Pulmonary artery endothelial cell (primary cell): ENCODE data around the gene TTBK1. TPM values are rescaled to one million over a fixed set of nuclear protein-coding genes. Genes with fewer than 3 reads are reported as not detected.

Experiments
- DNase-seq: peaks from one replicate; pipeline ENCODE4 v3.0.0-alpha.2; 2011; ENCODE audit warnings: low read depth, low spot score
- total RNA-seq: library from RNA; depleted of rRNA; stranded (reverse); fragments of >200 nt; gene quantifications from 2 replicates; pipeline ENCODE4 v1.2.3, GENCODE V29; 2014

TTBK1 gene
- total RNA-seq, 1 donor from 2014 or later, result under 0.01 TPM

DNA sequence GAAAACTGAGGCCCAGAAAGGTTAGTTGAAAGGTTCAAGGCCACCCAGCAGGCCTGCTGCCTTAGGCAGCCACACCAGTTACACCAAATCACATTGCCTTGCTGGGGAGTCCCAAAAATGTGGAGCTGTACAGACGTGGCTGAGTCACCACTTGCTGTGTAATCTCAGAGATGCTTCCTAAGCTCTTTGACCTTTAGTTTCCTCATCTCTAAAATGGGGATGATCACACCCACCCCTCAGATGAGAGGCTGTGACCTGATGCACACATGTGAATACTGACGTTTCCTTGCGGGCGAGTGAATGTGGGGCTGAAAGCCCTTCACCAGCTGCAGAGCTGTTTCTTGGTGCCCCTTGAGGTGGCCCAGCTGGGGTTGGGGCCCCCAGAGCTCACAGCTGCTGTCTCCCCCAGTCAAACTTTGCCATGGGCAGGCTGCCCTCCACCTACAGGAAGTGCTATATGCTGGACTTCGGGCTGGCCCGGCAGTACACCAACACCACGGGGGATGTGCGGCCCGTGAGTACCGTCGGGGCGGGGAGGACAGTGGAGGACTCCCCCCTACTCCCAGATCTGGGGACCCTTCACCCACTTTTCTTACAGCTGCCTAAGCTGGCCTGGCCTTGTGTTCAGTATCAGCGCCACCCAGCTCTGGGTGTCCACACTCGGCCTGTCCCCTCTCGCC, 11.0 kb downstream of the TTBK1 start:
- DNase-seq, result no peak

- DNase-seq, result no peak
Observed at GRCh38 chr6:43254846-43255245, 11.6 kb downstream of the TTBK1 start.

GRCh38 chr6:43255408-43256054, 12.2 kb downstream of the TTBK1 start:
- DNase-seq, result no peak

- no peak for DNase-seq
Observed at GRCh38 chr6:43256670-43257366, 13.5 kb downstream of the TTBK1 start.

- DNase-seq, result no peak
Observed at GRCh38 chr6:43257367-43258145, 14.3 kb downstream of the TTBK1 start.

- DNase-seq, result no peak
Observed at GRCh38 chr6:43258180-43258579, 14.9 kb downstream of the TTBK1 start.

DNA sequence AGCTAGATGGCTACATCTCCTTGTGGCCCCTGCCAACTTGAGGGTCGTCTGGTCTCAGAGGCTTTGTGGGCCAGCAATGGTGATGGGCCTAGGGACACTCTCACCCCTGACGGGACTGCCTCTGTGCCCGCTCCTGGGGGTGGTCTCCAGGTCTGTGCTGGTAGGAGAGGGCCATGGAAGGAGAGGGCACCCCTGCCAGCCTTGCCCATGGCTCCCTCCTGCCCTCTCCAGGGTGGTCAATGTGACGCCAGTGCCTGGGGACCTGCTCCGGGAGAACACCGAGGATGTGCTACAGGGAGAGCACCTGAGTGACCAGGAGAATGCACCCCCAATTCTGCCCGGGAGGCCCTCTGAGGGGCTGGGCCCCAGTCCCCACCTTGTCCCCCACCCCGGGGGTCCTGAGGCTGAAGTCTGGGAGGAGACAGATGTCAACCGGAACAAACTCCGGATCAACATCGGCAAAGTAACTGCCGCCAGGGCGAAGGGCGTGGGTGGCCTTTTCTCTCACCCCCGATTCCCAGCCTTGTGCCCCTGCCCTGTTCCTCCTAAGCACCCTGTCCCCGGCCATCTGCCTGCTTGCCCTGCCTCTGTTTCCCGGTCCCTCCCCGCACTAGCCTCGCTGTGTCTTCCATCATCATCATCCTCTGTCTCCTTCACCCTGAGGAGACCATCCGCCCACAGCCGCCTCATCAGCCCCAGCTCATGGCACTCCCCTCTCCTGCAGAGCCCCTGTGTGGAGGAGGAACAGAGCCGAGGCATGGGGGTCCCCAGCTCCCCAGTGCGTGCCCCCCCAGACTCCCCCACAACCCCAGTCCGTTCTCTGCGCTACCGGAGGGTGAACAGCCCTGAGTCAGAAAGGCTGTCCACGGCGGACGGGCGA, 15.8 kb downstream of the TTBK1 start:
- no peak for DNase-seq

DNA sequence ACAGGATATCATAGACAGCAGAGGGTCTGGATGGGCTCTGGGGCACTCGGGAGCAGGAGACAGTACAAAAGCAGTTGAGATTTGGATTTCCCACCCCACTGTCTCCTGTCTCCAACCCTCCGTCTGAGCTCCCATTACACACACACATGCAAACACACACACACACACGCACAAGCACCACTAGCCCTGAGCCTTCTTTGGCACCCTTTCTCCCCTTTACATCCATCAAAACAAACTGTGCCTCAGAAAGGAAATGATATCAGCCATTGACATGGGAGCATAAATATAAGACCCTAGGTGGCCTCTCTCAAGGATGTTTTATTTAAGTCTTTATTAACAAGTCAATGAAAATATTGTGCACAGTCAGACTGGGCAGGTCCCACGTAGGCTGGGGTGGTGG, 17.5 kb downstream of the TTBK1 start:
- no peak for DNase-seq

GRCh38 chr6:43261198-43261597, 17.9 kb downstream of the TTBK1 start:
- DNase-seq, result no peak

- DNase-seq, result no peak
Observed at GRCh38 chr6:43262000-43262779, 18.9 kb downstream of the TTBK1 start.

DNA sequence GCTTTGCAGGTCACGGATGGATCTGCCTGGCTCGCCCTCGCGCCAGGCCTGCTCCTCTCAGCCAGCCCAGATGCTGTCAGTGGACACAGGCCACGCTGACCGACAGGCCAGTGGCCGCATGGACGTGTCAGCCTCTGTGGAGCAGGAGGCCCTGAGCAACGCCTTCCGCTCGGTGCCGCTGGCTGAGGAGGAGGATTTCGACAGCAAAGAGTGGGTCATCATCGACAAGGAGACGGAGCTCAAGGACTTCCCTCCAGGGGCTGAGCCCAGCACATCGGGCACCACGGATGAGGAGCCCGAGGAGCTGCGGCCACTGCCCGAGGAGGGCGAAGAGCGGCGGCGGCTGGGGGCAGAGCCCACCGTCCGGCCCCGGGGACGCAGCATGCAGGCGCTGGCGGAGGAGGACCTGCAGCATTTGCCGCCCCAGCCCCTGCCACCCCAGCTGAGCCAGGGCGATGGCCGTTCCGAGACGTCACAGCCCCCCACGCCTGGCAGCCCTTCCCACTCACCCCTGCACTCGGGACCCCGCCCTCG, 19.6 kb downstream of the TTBK1 start:
- no peak for DNase-seq

- DNase-seq, result no peak
Observed at GRCh38 chr6:43263314-43264178, 20.3 kb downstream of the TTBK1 start.

- no peak for DNase-seq
Observed at GRCh38 chr6:43264599-43265145, 21.4 kb downstream of the TTBK1 start.

GRCh38 chr6:43265564-43265963, 22.3 kb downstream of the TTBK1 start:
- no peak for DNase-seq

DNA sequence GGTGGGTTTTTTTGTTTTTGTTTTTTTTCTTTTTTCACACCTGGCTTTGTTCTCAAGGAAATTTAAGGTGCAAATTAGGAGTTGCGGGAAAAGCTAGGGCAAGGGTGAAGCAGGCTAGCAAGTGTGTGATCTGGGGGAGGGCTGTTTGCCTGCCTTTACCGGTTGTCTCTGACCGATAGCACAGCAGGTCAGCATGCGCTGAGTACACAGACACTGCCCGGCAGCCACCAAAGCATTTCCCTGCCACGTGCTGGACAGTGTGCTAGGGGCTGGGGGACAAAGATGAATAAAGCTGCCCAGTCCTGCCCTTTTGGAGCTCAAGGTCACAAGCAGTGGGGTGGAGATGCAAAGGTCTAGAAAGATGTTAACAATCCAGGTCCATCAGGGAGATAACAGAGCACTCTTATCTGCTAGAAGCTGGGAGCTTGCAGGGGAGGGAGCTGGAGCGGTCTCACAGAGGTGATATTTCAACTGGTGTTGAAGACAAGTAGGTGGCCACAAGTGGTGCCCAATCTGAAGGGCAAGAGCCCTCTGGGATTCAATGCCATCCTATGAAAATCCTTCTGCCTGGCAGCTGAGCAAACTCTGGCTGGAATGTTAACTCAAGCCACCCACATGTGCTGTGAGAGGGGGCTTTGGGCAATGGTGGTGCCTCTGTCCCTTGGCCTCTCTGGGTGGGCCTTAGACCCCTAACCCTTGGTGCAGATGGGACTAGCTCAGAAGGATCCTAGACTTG, 24.5 kb downstream of the TTBK1 start:
- no peak for DNase-seq

DNA sequence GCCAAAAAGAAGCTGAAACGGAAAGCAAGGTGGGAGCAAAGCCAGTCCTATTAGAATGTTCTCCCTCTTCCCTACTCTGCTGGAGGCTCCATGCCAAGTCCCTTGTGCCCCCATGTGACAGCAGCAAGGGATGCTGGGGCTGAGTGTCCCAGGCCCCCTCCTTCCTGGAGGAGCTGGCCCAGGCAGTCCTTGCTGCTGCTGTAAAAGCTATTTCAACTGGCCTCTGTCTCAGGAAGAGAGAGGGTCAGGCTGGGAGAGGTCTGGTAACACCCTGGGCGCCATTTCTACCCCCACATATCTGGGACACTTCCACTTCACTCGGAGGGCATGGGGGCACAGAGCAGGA, 25.0 kb downstream of the TTBK1 start:
- DNase-seq, result no peak

- no peak for DNase-seq
Observed at GRCh38 chr6:43268782-43269272, 25.5 kb downstream of the TTBK1 start.
